ENCODE measurements around the gene KLKB1. TPM values are rescaled to one million over a fixed set of nuclear protein-coding genes. Genes with fewer than 3 reads are reported as not detected.
"Not testable (repeated sequence)": the region's sequence is repeated elsewhere in the genome, so short reads cannot be mapped to it uniquely, and the experiment has no call there.

The KLKB1 gene
- total and polyA plus RNA-seq, 2 donors: 0.33 to 2.3 TPM

DNA sequence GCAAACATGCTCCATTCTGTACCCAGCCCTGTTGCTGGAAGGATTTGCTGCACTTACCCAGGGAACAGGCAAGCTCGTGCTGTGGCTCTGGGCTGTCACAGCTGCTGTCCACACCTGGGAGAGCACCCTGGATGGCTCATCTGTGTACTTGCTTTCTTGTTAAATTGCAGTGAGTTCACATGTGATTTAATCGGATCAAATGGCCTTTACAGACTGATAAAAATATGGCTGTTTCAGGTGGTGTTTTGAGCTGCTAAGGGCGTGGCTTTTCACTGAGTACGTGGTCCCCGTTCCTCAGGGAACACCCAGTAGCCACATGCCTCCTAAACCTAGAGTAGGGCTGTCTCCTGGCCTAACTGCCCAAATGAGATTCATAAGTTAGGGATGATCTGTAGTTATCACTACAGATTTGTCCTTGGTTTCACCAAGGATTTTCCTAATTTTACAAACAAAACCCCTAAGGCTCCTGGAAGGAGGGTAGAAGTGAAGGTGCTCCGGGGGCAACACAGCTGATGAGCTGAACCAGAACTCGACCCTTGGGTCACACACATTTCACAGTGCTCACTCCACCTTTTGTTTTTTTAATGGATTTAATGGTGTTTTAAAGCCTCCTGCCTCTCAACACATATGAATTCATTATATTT is 13.7 kb downstream of the KLKB1 start:
- no peaks in the 10 kb centered on the region for H3K36me3 ChIP-seq (ENCODE audit: control insufficient read depth in 2 of 2, insufficient read depth in 2 of 2, low read length in 1 of 2)
- 91% methylated on average over 7 of the region's 7 CpGs for WGBS
- no peaks in the 10 kb centered on the region for H3K27me3 ChIP-seq (ENCODE audit: control insufficient read depth in 2 of 2, insufficient read depth in 1 of 2, low read length in 1 of 2)
- no peak for DNase-seq (ENCODE audit: low read depth in 6 of 9, low spot score in 9 of 9)
- no peak overlapping the region for H3K4me3 ChIP-seq (ENCODE audit: low read length in 2 of 2)
- H3K9me3 ChIP-seq (ENCODE audit: control insufficient read depth in 2 of 2, insufficient read depth in 1 of 2, low read length in 1 of 2): no peaks in the 10 kb centered on the region
- H3K4me1 ChIP-seq (ENCODE audit: control insufficient read depth in 2 of 2, insufficient read depth in 2 of 2, low read length in 2 of 2): no peaks in the 10 kb centered on the region
- no peak overlapping the region for H3K27ac ChIP-seq (ENCODE audit: low read depth in 1 of 2, low read length in 1 of 2)

- Histone ChIP-seq H3K36me3 (ENCODE audit: control insufficient read depth in 2 of 2, insufficient read depth in 2 of 2, low read length in 1 of 2) (no peaks in the 10 kb centered on the region), H3K27me3 (ENCODE audit: control insufficient read depth in 2 of 2, insufficient read depth in 1 of 2, low read length in 1 of 2) (no peaks in the 10 kb centered on the region), H3K4me3 (ENCODE audit: low read length in 2 of 2) (no peak overlapping the region), H3K4me1 (ENCODE audit: control insufficient read depth in 2 of 2, insufficient read depth in 2 of 2, low read length in 2 of 2) (no peaks in the 10 kb centered on the region), H3K9me3 (ENCODE audit: control insufficient read depth in 2 of 2, insufficient read depth in 1 of 2, low read length in 1 of 2) (no peaks in the 10 kb centered on the region), H3K27ac (ENCODE audit: low read depth in 1 of 2, low read length in 1 of 2) (no peak overlapping the region)
- DNase-seq (ENCODE audit: low read depth in 6 of 9, low spot score in 9 of 9): no peak
- WGBS: 92% methylated on average over 4 of the region's 4 CpGs
These were observed 14.3 kb downstream of the KLKB1 start for GRCh38 chr4:186241616-186242015.

DNA sequence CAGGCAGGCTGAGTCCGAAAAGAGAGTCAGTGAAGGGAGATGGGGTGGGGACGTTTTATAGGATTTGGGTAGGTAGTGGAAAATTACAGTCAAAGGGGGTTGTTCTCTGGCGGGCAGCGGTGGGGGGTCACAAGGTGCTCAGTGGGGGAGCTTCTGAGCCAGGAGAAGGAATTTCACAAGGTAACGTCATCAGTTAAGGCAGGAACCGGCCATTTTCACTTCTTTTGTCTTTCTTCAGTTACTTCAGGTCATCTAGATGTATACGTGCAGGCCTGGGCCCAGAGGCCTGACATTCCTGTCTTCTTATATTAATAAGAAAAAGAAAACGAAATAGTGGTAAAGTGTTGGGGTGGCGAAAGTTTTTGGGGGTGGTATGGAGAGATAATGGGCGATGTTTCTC is 14.7 kb downstream of the KLKB1 start:
- H3K36me3 ChIP-seq (ENCODE audit: control insufficient read depth in 2 of 2, insufficient read depth in 2 of 2, low read length in 1 of 2): not testable (repeated sequence)
- WGBS: 93% methylated on average over 10 of the region's 10 CpGs

DNA sequence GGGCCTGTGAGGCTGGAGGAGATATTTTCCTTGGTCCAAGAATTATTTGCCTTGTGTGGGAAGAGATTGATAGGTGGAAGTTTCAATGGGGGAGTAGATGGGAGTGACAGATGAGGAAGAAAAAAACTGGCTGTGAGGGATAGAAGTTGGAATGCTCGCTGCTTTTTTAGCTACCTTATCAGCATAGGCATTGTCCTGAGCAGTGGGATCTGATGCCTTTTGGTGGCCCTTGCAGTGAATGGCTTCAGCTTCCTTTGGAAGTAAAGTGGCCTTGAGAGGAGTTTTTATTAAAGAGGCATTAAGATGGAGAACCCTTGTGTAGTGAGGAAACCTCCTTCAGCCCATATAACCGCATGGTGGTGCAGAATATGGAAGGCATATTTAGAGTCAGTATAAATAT is 16.0 kb downstream of the KLKB1 start:
- Histone ChIP-seq H3K4me1 (ENCODE audit: control insufficient read depth in 2 of 2, insufficient read depth in 2 of 2, low read length in 2 of 2) (no peaks in the 10 kb centered on the region), H3K27ac (ENCODE audit: low read depth in 1 of 2, low read length in 1 of 2) (no peak overlapping the region), H3K36me3 (ENCODE audit: control insufficient read depth in 2 of 2, insufficient read depth in 2 of 2, low read length in 1 of 2) (no peaks in the 10 kb centered on the region), H3K27me3 (ENCODE audit: control insufficient read depth in 2 of 2, insufficient read depth in 1 of 2, low read length in 1 of 2) (no peaks in the 10 kb centered on the region), H3K4me3 (ENCODE audit: low read length in 2 of 2) (no peak overlapping the region), H3K9me3 (ENCODE audit: control insufficient read depth in 2 of 2, insufficient read depth in 1 of 2, low read length in 1 of 2) (no peaks in the 10 kb centered on the region)
- WGBS: 87% methylated on average over 2 of the region's 2 CpGs
- no peak for DNase-seq (ENCODE audit: low read depth in 6 of 9, low spot score in 9 of 9)

More for the DNA sequence above, 14.7 kb downstream of the KLKB1 start:
- DNase-seq (ENCODE audit: low read depth in 6 of 9, low spot score in 9 of 9); H3K4me3 ChIP-seq (ENCODE audit: low read length in 2 of 2); H3K27ac ChIP-seq (ENCODE audit: low read depth in 1 of 2, low read length in 1 of 2); H3K4me1 ChIP-seq (ENCODE audit: control insufficient read depth in 2 of 2, insufficient read depth in 2 of 2, low read length in 2 of 2); H3K27me3 ChIP-seq (ENCODE audit: control insufficient read depth in 2 of 2, insufficient read depth in 1 of 2, low read length in 1 of 2); H3K9me3 ChIP-seq (ENCODE audit: control insufficient read depth in 2 of 2, insufficient read depth in 1 of 2, low read length in 1 of 2): not testable (repeated sequence)

GRCh38 chr4:186244835-186245234 is 17.5 kb downstream of the KLKB1 start:
- Histone ChIP-seq H3K4me3 (ENCODE audit: low read length in 2 of 2) (no peak overlapping the region), H3K9me3 (ENCODE audit: control insufficient read depth in 2 of 2, insufficient read depth in 1 of 2, low read length in 1 of 2) (no peaks in the 10 kb centered on the region), H3K27me3 (ENCODE audit: control insufficient read depth in 2 of 2, insufficient read depth in 1 of 2, low read length in 1 of 2) (no peaks in the 10 kb centered on the region), H3K36me3 (ENCODE audit: control insufficient read depth in 2 of 2, insufficient read depth in 2 of 2, low read length in 1 of 2) (no peaks in the 10 kb centered on the region), H3K4me1 (ENCODE audit: control insufficient read depth in 2 of 2, insufficient read depth in 2 of 2, low read length in 2 of 2) (no peaks in the 10 kb centered on the region), H3K27ac (ENCODE audit: low read depth in 1 of 2, low read length in 1 of 2) (no peak overlapping the region)
- no peak for DNase-seq (ENCODE audit: low read depth in 6 of 9, low spot score in 9 of 9)
- WGBS: 85% methylated on average over 5 of the region's 5 CpGs

DNA sequence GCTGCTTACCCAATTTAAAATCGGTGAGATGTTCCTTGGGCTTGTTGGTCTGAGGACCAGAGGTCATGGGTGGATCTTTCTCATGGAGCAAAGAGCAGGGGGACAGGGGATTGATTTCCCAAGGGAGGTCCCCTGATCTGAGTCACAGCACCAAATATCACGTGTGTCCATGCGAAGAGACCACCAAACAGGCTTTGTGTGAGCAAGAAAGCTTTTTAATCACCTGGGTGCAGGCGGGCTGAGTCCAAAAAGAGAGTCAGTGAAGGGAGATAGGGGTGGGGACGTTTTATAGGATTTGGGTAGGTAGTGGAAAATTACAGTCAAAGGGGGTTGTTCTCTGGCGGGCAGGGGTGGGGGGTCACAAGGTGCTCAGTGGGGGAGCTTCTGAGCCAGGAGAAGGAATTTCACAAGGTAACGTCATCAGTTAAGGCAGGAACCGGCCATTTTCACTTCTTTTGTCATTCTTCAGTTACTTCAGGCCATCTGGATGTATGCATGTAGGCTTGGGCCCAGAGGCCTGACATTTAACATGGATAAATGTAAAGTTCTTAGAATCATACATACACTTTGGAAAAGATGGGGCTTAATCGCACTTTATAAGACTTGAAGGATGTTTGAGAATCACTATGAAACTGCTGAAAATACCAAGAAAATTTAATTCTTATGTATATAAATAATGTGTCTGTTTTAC is 19.9 kb downstream of the KLKB1 start:
- H3K4me1 ChIP-seq (ENCODE audit: control insufficient read depth in 2 of 2, insufficient read depth in 2 of 2, low read length in 2 of 2); H3K4me3 ChIP-seq (ENCODE audit: low read length in 2 of 2); H3K27me3 ChIP-seq (ENCODE audit: control insufficient read depth in 2 of 2, insufficient read depth in 1 of 2, low read length in 1 of 2); H3K9me3 ChIP-seq (ENCODE audit: control insufficient read depth in 2 of 2, insufficient read depth in 1 of 2, low read length in 1 of 2); H3K36me3 ChIP-seq (ENCODE audit: control insufficient read depth in 2 of 2, insufficient read depth in 2 of 2, low read length in 1 of 2); DNase-seq (ENCODE audit: low read depth in 6 of 9, low spot score in 9 of 9); H3K27ac ChIP-seq (ENCODE audit: low read depth in 1 of 2, low read length in 1 of 2): not testable (repeated sequence)
- 90% methylated on average over 9 of the region's 9 CpGs for WGBS

DNA sequence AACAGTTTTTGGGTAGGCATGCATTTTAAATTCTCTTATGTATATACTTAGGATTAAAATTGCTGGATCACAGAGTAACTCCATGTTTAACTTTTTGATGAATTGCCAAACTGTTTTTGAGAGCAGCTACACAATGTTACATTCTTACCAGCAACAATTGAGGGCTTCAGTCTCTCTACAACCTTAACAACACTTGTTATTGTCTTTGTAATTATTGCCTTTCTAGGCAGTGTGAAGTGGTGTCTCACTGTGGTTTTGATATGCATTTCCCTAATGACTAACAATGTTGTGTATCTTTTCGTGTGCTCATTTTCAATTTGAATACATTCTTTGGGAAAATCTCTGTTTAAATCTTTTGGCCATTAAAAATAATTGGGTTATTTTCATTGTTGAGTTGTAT is 21.3 kb downstream of the KLKB1 start:
- WGBS: 65% methylated on average over 1 of the region's 1 CpG
- no peaks in the 10 kb centered on the region for H3K36me3 ChIP-seq (ENCODE audit: control insufficient read depth in 2 of 2, insufficient read depth in 2 of 2, low read length in 1 of 2)
- H3K27me3 ChIP-seq (ENCODE audit: control insufficient read depth in 2 of 2, insufficient read depth in 1 of 2, low read length in 1 of 2): no peaks in the 10 kb centered on the region
- no peak overlapping the region for H3K4me3 ChIP-seq (ENCODE audit: low read length in 2 of 2)
- no peak for DNase-seq (ENCODE audit: low read depth in 6 of 9, low spot score in 9 of 9)
- no peaks in the 10 kb centered on the region for H3K4me1 ChIP-seq (ENCODE audit: control insufficient read depth in 2 of 2, insufficient read depth in 2 of 2, low read length in 2 of 2)
- H3K9me3 ChIP-seq (ENCODE audit: control insufficient read depth in 2 of 2, insufficient read depth in 1 of 2, low read length in 1 of 2): no peaks in the 10 kb centered on the region
- no peak overlapping the region for H3K27ac ChIP-seq (ENCODE audit: low read depth in 1 of 2, low read length in 1 of 2)

DNA sequence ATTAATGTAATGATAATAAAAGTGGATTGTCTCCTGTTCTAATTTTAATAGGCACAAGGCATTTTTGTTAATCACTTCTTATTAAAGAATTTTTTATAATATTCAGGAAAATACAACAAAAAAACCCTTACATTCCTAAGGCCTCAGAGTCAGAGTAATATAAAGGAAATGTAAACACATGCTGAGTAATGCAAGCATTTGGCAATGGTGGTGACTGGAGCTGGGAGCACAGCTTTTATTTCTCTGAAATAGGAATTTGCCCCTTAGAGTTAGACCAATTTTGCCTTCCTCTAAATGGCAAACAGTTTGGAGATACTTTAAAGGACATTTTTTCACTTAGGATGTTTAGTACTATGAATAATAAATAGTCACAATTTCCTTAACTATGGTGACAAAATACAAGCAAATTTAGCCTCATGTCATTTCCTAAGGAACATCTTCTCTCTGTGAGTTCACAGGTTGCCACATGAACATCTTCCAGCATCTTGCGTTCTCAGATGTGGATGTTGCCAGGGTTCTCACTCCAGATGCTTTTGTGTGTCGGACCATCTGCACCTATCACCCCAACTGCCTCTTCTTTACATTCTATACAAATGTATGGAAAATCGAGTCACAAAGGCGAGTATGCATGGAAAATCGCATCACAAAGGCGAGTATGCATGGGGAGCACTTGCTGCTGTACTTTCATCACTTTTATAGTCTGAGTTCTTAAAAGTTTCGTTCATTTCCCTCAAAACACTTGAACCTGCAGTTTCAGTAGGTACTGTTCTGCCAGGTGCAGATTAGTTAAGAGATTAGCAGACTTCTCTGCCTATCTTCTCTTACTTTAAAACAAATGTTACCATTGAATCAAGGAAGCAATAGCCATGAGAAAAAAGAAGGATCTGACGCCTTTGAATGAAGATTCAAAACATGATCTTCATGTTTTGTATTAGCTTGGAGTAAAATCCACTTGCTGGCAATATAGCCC is 22.8 kb downstream of the KLKB1 start:
- 55% methylated on average over 8 of the region's 8 CpGs for WGBS
- Histone ChIP-seq H3K9me3 (ENCODE audit: control insufficient read depth in 2 of 2, insufficient read depth in 1 of 2, low read length in 1 of 2) (no peaks in the 10 kb centered on the region), H3K27me3 (ENCODE audit: control insufficient read depth in 2 of 2, insufficient read depth in 1 of 2, low read length in 1 of 2) (no peaks in the 10 kb centered on the region), H3K36me3 (ENCODE audit: control insufficient read depth in 2 of 2, insufficient read depth in 2 of 2, low read length in 1 of 2) (no peaks in the 10 kb centered on the region), H3K4me1 (ENCODE audit: control insufficient read depth in 2 of 2, insufficient read depth in 2 of 2, low read length in 2 of 2) (no peaks in the 10 kb centered on the region), H3K4me3 (ENCODE audit: low read length in 2 of 2) (no peak overlapping the region), H3K27ac (ENCODE audit: low read depth in 1 of 2, low read length in 1 of 2) (no peak overlapping the region)
- no peak for DNase-seq (ENCODE audit: low read depth in 6 of 9, low spot score in 9 of 9)

GRCh38 chr4:186250760-186251159 is 23.5 kb downstream of the KLKB1 start:
- Histone ChIP-seq H3K4me1 (ENCODE audit: control insufficient read depth in 2 of 2, insufficient read depth in 2 of 2, low read length in 2 of 2) (no peaks in the 10 kb centered on the region), H3K27ac (ENCODE audit: low read depth in 1 of 2, low read length in 1 of 2) (no peak overlapping the region), H3K36me3 (ENCODE audit: control insufficient read depth in 2 of 2, insufficient read depth in 2 of 2, low read length in 1 of 2) (no peaks in the 10 kb centered on the region), H3K9me3 (ENCODE audit: control insufficient read depth in 2 of 2, insufficient read depth in 1 of 2, low read length in 1 of 2) (no peaks in the 10 kb centered on the region), H3K4me3 (ENCODE audit: low read length in 2 of 2) (no peak overlapping the region), H3K27me3 (ENCODE audit: control insufficient read depth in 2 of 2, insufficient read depth in 1 of 2, low read length in 1 of 2) (no peaks in the 10 kb centered on the region)
- WGBS: 58% methylated on average over 2 of the region's 2 CpGs
- no peak for DNase-seq (ENCODE audit: low read depth in 6 of 9, low spot score in 9 of 9)

Data from thymus (tissue), 11 donors.